Gastrocnemius medialis (tissue), 4 donors: ENCODE results near the gene GPR15LG.

Source experiments
- CTCF ChIP-seq, 5 experiments: fragments of 450-650 bp in 3 of 5; fragments of 200-600 bp in 2 of 5; sonication (generic) in 2 of 5; IDR thresholded peaks in 4 of 5; conservative IDR thresholded peaks in 1 of 5; 1 replicate in 4 of 5; 2 replicates in 1 of 5; pipeline ENCODE4 v1.5.1; 2016 to 2019; ENCODE audit warnings: antibody characterized with exemption in 5 of 5, mild to moderate bottlenecking in 3 of 5, moderate library complexity in 3 of 5
- POLR2A ChIP-seq, 2 donors: fragments of 450-650 bp; IDR thresholded peaks; one replicate each; pipeline ENCODE4 v1.6.1; 2017; ENCODE audit warnings: antibody characterized with exemption in 2 of 2, mild to moderate bottlenecking in 2 of 2, moderate library complexity in 2 of 2

GRCh38 chr10:84140036-84140379 is 33.6 kb upstream of the GPR15LG start:
- TF ChIP-seq CTCF (IDR thresholded peaks at IDR 0.05 in 4 of 5, conservative IDR thresholded peaks at IDR 0.05 in 1 of 5) (no peak), POLR2A (IDR thresholded peaks at IDR 0.05) (no peak)
